IMR-90 (cell line): ENCODE results near the gene ORC4. TPM values are rescaled to one million over a fixed set of nuclear protein-coding genes. Genes with fewer than 3 reads are reported as not detected.

Experiments used
- ATAC-seq: fragments of 200-7000 bp; cut with Tn5 transposase; 2 replicates; pipeline ENCODE4 v1.9.1; 2020; ENCODE audit warnings: low read depth, mild to moderate bottlenecking, moderate library complexity
- BruUV-seq: library from RNA; stranded (reverse); fragments of 400-500 nt; replicated peaks from 2 replicates; lab custom pipeline; 2021; lab: Mats Ljungman, UMichigan
- CTCF ChIA-PET: fragments of 300-600 bp; formaldehyde crosslinking; extraction: SDS; loops from one replicate; lab custom pipeline; 2021; ENCODE audit warnings: antibody characterized with exemption; lab: Yijun Ruan, JAX
- POLR2A ChIA-PET: fragments of 300-600 bp; sonication (Branson Sonifier 250); formaldehyde crosslinking; loops from one replicate; lab custom pipeline; 2022; ENCODE audit warnings: antibody characterized with exemption; ENCODE audit not compliant: unreplicated experiment; lab: Charles Lee
- DNase-seq: peaks from one replicate; pipeline ENCODE4 v3.0.0; 2013
- H2AFZ ChIP-seq: replicated peaks from 2 replicates; pipeline ENCODE3; 2013; ENCODE audit warnings: low read length, mild to moderate bottlenecking; ENCODE audit not compliant: poor library complexity
- H2AK5ac ChIP-seq: 2 replicates; pipeline ENCODE4 v1.6.1; 2013; ENCODE audit warnings: low read depth, low read length, inconsistent platforms
- H2AK9ac ChIP-seq: replicated peaks from 2 replicates; pipeline ENCODE3; 2013; ENCODE audit warnings: mild to moderate bottlenecking, low read depth, low read length, moderate library complexity; ENCODE audit not compliant: poor library complexity
- H2BK120ac ChIP-seq: 2 replicates; pipeline ENCODE4 v1.6.1; 2013; ENCODE audit warnings: low read depth, low read length, inconsistent platforms
- H2BK15ac ChIP-seq: 3 replicates; pipeline ENCODE4 v1.6.1; 2013; ENCODE audit warnings: low read depth, low read length, inconsistent platforms
- H2BK20ac ChIP-seq: 2 replicates; pipeline ENCODE4 v1.6.1; 2013; ENCODE audit warnings: low read depth, mild to moderate bottlenecking, inconsistent platforms, low read length, moderate library complexity
- H2BK5ac ChIP-seq: 2 replicates; pipeline ENCODE4 v1.6.1; 2013; ENCODE audit warnings: mild to moderate bottlenecking, low read depth, low read length, inconsistent platforms; ENCODE audit not compliant: poor library complexity, severe bottlenecking
- H3K14ac ChIP-seq: replicated peaks from 2 replicates; pipeline ENCODE4 v1.6.1; 2013; ENCODE audit warnings: low read depth, low read length, inconsistent platforms
- H3K18ac ChIP-seq: 2 replicates; pipeline ENCODE4 v1.6.1; 2013; ENCODE audit warnings: low read depth, low read length, control low read depth
- H3K23ac ChIP-seq: 2 replicates; pipeline ENCODE4 v1.6.1; 2013; ENCODE audit warnings: low read depth, low read length, inconsistent platforms
- H3K27ac ChIP-seq: 2 replicates; pipeline ENCODE4 v1.5.1; 2013; ENCODE audit warnings: mild to moderate bottlenecking, control low read depth, low read length; ENCODE audit not compliant: insufficient read depth
- H3K27me3 ChIP-seq: 2 replicates; pipeline ENCODE4 v1.6.1; 2013; ENCODE audit warnings: low read length; ENCODE audit not compliant: control insufficient read depth, insufficient read depth
- H3K36me3 ChIP-seq: 2 replicates; pipeline ENCODE4 v1.6.1; 2013; ENCODE audit warnings: low read length, mixed read lengths; ENCODE audit not compliant: control insufficient read depth, insufficient read depth
- H3K4ac ChIP-seq: 2 replicates; pipeline ENCODE4 v1.6.1; 2013; ENCODE audit warnings: low read depth, low read length, inconsistent platforms
- H3K4me1 ChIP-seq: 2 replicates; pipeline ENCODE4 v1.6.1; 2013; ENCODE audit warnings: low read length, mixed read lengths; ENCODE audit not compliant: control insufficient read depth, insufficient read depth
- H3K4me2 ChIP-seq: 2 replicates; pipeline ENCODE4 v1.6.1; 2013; ENCODE audit warnings: low read depth, mild to moderate bottlenecking, control low read depth, low read length, moderate library complexity
- H3K4me3 ChIP-seq: 2 replicates; pipeline ENCODE4 v1.5.1; 2013; ENCODE audit warnings: low read depth, mild to moderate bottlenecking, control low read depth, low read length, moderate library complexity; ENCODE audit not compliant: insufficient read depth
- H3K56ac ChIP-seq: 2 replicates; pipeline ENCODE4 v1.6.1; 2013; ENCODE audit warnings: low read length, inconsistent platforms; ENCODE audit not compliant: insufficient read depth; ENCODE audit errors: extremely low read depth
- H3K79me1 ChIP-seq, 2 experiments: 2 replicates each; pipeline ENCODE4 v1.6.1; 2013; ENCODE audit warnings: low read length in 2 of 2, inconsistent platforms in 1 of 2, low read depth in 1 of 2
- H3K9ac ChIP-seq: 2 replicates; pipeline ENCODE4 v1.6.1; 2013; ENCODE audit warnings: low read depth, low read length, control low read depth
- H3K9me1 ChIP-seq: 2 replicates; pipeline ENCODE4 v1.6.1; 2013; ENCODE audit warnings: low read length, inconsistent platforms; ENCODE audit not compliant: insufficient read depth
- H3K9me3 ChIP-seq: 2 replicates; pipeline ENCODE4 v1.6.1; 2013; ENCODE audit warnings: low read length; ENCODE audit not compliant: control insufficient read depth, insufficient read depth
- H4K20me1 ChIP-seq: 2 replicates; pipeline ENCODE4 v1.6.1; 2013; ENCODE audit warnings: low read length, inconsistent platforms; ENCODE audit not compliant: insufficient read depth
- H4K5ac ChIP-seq: 2 replicates; pipeline ENCODE4 v1.6.1; 2013; ENCODE audit warnings: mild to moderate bottlenecking, low read depth, low read length, control low read depth
- H4K8ac ChIP-seq, 2 experiments: 2 replicates each; pipeline ENCODE4 v1.6.1; 2013; ENCODE audit warnings: low read depth in 2 of 2, low read length in 2 of 2, control low read depth in 1 of 2, inconsistent platforms in 1 of 2
- H4K91ac ChIP-seq: 2 replicates; pipeline ENCODE4 v1.6.1; 2013; ENCODE audit warnings: low read depth, low read length, inconsistent platforms; ENCODE audit not compliant: insufficient read depth
- CHD1 ChIP-seq: IDR thresholded peaks from 2 replicates; pipeline ENCODE4 v1.6.1; 2012; ENCODE audit warnings: low read depth, low read length, improper control_type of control experiment
- FOS ChIP-seq: fragments of 150-350 bp; IDR thresholded peaks from 2 replicates; pipeline ENCODE4 v1.6.1; 2016; ENCODE audit warnings: low read depth, low read length
- MAZ ChIP-seq: IDR thresholded peaks from 2 replicates; pipeline ENCODE4 v1.6.1; 2012; ENCODE audit warnings: low read depth, mild to moderate bottlenecking, low read length, improper control_type of control experiment, moderate library complexity, borderline replicate concordance
- MXI1 ChIP-seq: IDR thresholded peaks from 2 replicates; pipeline ENCODE4 v1.6.1; 2012; ENCODE audit warnings: low read depth, mild to moderate bottlenecking, low read length, moderate library complexity, borderline replicate concordance
- POLR2A ChIP-seq: IDR thresholded peaks from 2 replicates; pipeline ENCODE4 v1.6.1; 2012; ENCODE audit warnings: mild to moderate bottlenecking, low read depth, low read length
- USF2 ChIP-seq: fragments of 150-350 bp; IDR thresholded peaks from 2 replicates; pipeline ENCODE4 v1.6.1; 2017; ENCODE audit warnings: mild to moderate bottlenecking, antibody characterized with exemption, low read length, low read depth
- WGBS, 2 experiments: methylation state at CpG; one replicate each; pipeline versions ENCODE4 v1.1.5 to v1.1.7; 2013; ENCODE audit warnings: missing lambda C conversion rate in 2 of 2; ENCODE audit not compliant: insufficient read length in 1 of 2; ENCODE audit errors: extremely low coverage in 2 of 2; 5-methylcytosine and 5-hydroxymethylcytosine counted together
- dilution Hi-C: fragments of 300-500 bp; cut with HindIII; formaldehyde crosslinking; loops from one replicate; pipeline ENCODE4 v1.14.3; 2018; ENCODE audit warnings: low sequenced_read_pairs; ENCODE audit not compliant: unreplicated experiment
- in situ Hi-C: fragments of 300-500 bp; cut with MboI; formaldehyde crosslinking; loops from 3 replicates; pipeline ENCODE4 v1.14.3; 2019; ENCODE audit warnings: low sequenced_read_pairs, inconsistent platforms, mixed read lengths
- intact Hi-C: fragments of 100-400 bp; cut with micrococcal nuclease; formaldehyde crosslinking; loops from 2 replicates; pipeline ENCODE4 v1.10.0; 2022
- polyA plus RNA-seq, 3 experiments: library from polyadenylated mRNA; depleted of rRNA; stranded (reverse); fragments of >200 nt; gene quantifications; 2 replicates each; pipeline ENCODE4 v1.2.3, GENCODE V29; 2012; ENCODE audit warnings: low replicate concordance in 1 of 3
- total RNA-seq: library from RNA; depleted of rRNA; stranded (reverse); fragments of >200 nt; gene quantifications from 2 replicates; pipeline ENCODE4 v1.2.3, GENCODE V29; 2012

ORC4 gene
- total and polyA plus RNA-seq, 2 of the 4 experiments (the other 2 are of a cell fraction): 20.6 to 23.5 TPM

GRCh38 chr2:148021059-148021861 is 723 bp upstream of the ORC4 start, which contains the start of gene MBD5:
TSS of gene MBD5 (plus strand) at chr2:148021091.
- peak; percentile 58 for DNase-seq
- Histone ChIP-seq H4K5ac (peak within 1 kb of the TSS; percentile 51), H3K14ac (peak within 1 kb of the TSS; percentile 82), H2BK5ac (peak within 1 kb of the TSS; percentile 97), H3K27ac (peak within 1 kb of the TSS; percentile 92), H2AK9ac (peak within 1 kb of the TSS; percentile 99), H3K79me1 (peaks cover 5 to 29% of the 10 kb centered on the region in 2 experiments; a peak in 2 of 4 replicates), H3K9ac (peak within 1 kb of the TSS; percentile 88), H3K18ac (peak within 1 kb of the TSS; percentile 33), H3K4me2 (peak within 1 kb of the TSS; percentile 88), H3K4me1 (0 out of 2 replicates have a peak, but pooled peaks cover 2% of the 10 kb centered on the region), H2BK20ac (peak within 1 kb of the TSS; percentile 3; the same call in 1 of the 2 replicates), H4K91ac (peak within 1 kb of the TSS; percentile 92), H3K56ac (peak within 1 kb of the TSS; percentile 82), H2BK120ac (peak within 1 kb of the TSS; percentile 64), H3K4me3 (peak within 1 kb of the TSS; percentile 96), H3K36me3 (peaks cover under 1% of the 10 kb centered on the region; the same call in 1 of the 2 replicates), H2BK15ac (peak within 1 kb of the TSS; percentile 37; the same call in 1 of the 3 replicates), H4K8ac (peak within 1 kb of the TSS; percentile 5 to 90), H2AFZ (peak within 1 kb of the TSS; percentile 95), H3K9me1 (no peaks in the 10 kb centered on the region), H3K9me3 (no peaks in the 10 kb centered on the region), H2AK5ac (peak within 1 kb of the TSS; percentile 88), H3K4ac (peak within 1 kb of the TSS; percentile 85), H3K27me3 (no peaks in the 10 kb centered on the region), H4K20me1 (peaks cover 7% of the 10 kb centered on the region; the same call in 1 of the 2 replicates), H3K23ac (peak within 1 kb of the TSS; percentile 70)
- ChIA-PET POLR2A (interaction anchor here (0.6 kb wide), 2 partner anchors 16 to 17 kb away, joined by 4 to 10 read pairs; no protein-coding TSS in a partner anchor), CTCF (interaction anchor here (0.6 to 1.4 kb wide), 5 partner anchors 8 to 1304 kb away, joined by 3 to 6 read pairs (median 4); no protein-coding TSS in a partner anchor)
- intact Hi-C loops (loop anchor here (5.0 kb wide), 1 partner anchor 251 kb away; no protein-coding TSS in a partner anchor), dilution Hi-C loops (no loop called here), in situ Hi-C loops (no loop called here)
- WGBS, 2 experiments: no CpG with 5 or more reads among the region's 11 CpGs
- ATAC-seq: peak; percentile 30
- TSS peak; percentile 62 for BruUV-seq
- TF ChIP-seq MXI1 (0 out of 2 replicates have a peak, but pooled peaks have one; percentile 4), USF2 (no peak), FOS (no peak), MAZ (peak; percentile 40), CHD1 (no peak), POLR2A (peak; percentile 32; the same call in 1 of the 2 replicates)
